ENCODE results near the gene NLRC5.

DNA sequence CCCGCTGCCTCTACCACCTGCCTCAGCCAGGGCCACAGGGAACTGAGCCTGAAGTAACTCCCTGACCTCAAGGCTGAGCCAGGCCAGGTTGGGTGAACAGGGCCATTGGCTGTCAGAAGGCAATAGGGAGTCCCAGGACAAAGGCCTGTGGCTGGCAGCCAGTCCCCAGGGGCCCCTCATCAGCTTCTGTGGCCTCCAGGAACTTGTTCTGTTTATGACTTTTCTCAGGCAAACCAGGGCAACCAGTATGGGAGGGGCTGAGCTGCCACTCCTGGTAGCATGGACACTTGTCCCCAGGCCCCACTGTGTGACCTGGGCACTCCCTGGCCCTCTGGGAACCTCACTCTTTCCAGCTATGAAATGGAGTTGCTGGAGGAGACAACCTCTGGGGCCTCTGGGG is 143.1 kb downstream of the NLRC5 start:
- no peak for TF ChIP-seq EZH2phosphoT487 (conservative IDR thresholded peaks at IDR 0.05; ENCODE audit: low read length)
- TF ChIP-seq, protein P1, sequence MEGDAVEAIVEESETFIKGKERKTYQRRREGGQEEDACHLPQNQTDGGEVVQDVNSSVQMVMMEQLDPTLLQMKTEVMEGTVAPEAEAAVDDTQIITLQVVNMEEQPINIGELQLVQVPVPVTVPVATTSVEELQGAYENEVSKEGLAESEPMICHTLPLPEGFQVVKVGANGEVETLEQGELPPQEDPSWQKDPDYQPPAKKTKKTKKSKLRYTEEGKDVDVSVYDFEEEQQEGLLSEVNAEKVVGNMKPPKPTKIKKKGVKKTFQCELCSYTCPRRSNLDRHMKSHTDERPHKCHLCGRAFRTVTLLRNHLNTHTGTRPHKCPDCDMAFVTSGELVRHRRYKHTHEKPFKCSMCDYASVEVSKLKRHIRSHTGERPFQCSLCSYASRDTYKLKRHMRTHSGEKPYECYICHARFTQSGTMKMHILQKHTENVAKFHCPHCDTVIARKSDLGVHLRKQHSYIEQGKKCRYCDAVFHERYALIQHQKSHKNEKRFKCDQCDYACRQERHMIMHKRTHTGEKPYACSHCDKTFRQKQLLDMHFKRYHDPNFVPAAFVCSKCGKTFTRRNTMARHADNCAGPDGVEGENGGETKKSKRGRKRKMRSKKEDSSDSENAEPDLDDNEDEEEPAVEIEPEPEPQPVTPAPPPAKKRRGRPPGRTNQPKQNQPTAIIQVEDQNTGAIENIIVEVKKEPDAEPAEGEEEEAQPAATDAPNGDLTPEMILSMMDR (IDR thresholded peaks at IDR 0.05; ENCODE audit: insufficient read depth, low read length, poor library complexity, severe bottlenecking): no peak
